Fibroblast of the conjunctiva (primary cell): Measurements from ENCODE around the gene RPS2.

Experiments
- DNase-seq: peaks from one replicate; pipeline ENCODE4 v3.0.0-alpha.2; 2010; ENCODE audit warnings: low read depth

Gene RPS2

GRCh38 chr16:1918351-1919326 is 46.0 kb downstream of the RPS2 start, which contains the start of gene HS3ST6:
TSS of gene HS3ST6 (minus strand) at chr16:1918415. CDS start at chr16:1918323, 92 bp downstream.
- no peak for DNase-seq

GRCh38 chr16:1917665-1918350 is 46.8 kb downstream of the RPS2 start:
- no peak for DNase-seq

- DNase-seq, result no peak
These were observed 47.5 kb downstream of the RPS2 start for GRCh38 chr16:1917056-1917664.

GRCh38 chr16:1916640-1916990 is 48.0 kb downstream of the RPS2 start:
- DNase-seq, result no peak

GRCh38 chr16:1915732-1916639 is 48.6 kb downstream of the RPS2 start:
- DNase-seq, result no peak

- DNase-seq, result no peak
These were observed 49.6 kb downstream of the RPS2 start for GRCh38 chr16:1914988-1915387.

- DNase-seq, result no peak
These were observed 50.5 kb downstream of the RPS2 start for GRCh38 chr16:1914084-1914608.

GRCh38 chr16:1913327-1914083 is 51.1 kb downstream of the RPS2 start:
- DNase-seq, result no peak

- DNase-seq, result no peak
These were observed 52.4 kb downstream of the RPS2 start for GRCh38 chr16:1912215-1912543.
